Colonic mucosa (tissue), 4 donors: ENCODE results near the gene RPL6. TPM values are rescaled to one million over a fixed set of nuclear protein-coding genes. Genes with fewer than 3 reads are reported as not detected.
"Not testable (repeated sequence)": the region's sequence is repeated elsewhere in the genome, so short reads cannot be mapped to it uniquely, and the experiment has no call there.

Experiments
- DNase-seq: peaks from one replicate; pipeline ENCODE4 v3.0.0-alpha.2; 2020
- H3K27ac ChIP-seq: fragments of 200-600 bp; one replicate; pipeline ENCODE4 v1.8.0; 2021
- H3K27me3 ChIP-seq: fragments of 200-600 bp; one replicate; pipeline ENCODE4 v1.8.0; 2021
- H3K36me3 ChIP-seq: fragments of 200-600 bp; one replicate; pipeline ENCODE4 v1.8.0; 2021
- H3K4me1 ChIP-seq: fragments of 200-600 bp; one replicate; pipeline ENCODE4 v1.8.0; 2021; ENCODE audit warnings: mild to moderate bottlenecking
- H3K4me3 ChIP-seq: fragments of 200-600 bp; one replicate; pipeline ENCODE4 v1.8.0; 2021
- H3K9ac ChIP-seq, 2 donors: one replicate each; pipeline ENCODE4 v1.7.0; 2013; ENCODE audit warnings: control low read depth in 2 of 2, low read depth in 2 of 2, low read length in 2 of 2
- H3K9me3 ChIP-seq: fragments of 200-600 bp; one replicate; pipeline ENCODE4 v1.8.0; 2021
- intact Hi-C: fragments of 100-400 bp; cut with DNase I; formaldehyde crosslinking; loops from one replicate; pipeline ENCODE4 v1.14.1; 2022
- total RNA-seq, 2 donors: library from RNA; stranded (reverse); fragmentation: NEBNext Ultra II Directional in 1 of 2; extraction: Animal tissue kit (Norgen Biotek cat#: 25700) in 1 of 2; gene quantifications; one replicate each; pipeline ENCODE4 v1.2.1, GENCODE V29; 2021
- TF ChIP-seq, protein P1 (sequence below): fragments of 200-600 bp; IDR thresholded peaks from one replicate; pipeline ENCODE4 v1.8.0; 2022; ENCODE audit warnings: antibody characterized with exemption, mild to moderate bottlenecking
- donor health status: healthy.
- donor health status: DM: no; HTN: no; CAD: no.
- donor health status: DM: no; HTN: no; CAD: no.

Gene RPL6
- total RNA-seq: 1,000 to 10,000 TPM in 1 of 2 donors, 100 to 1,000 TPM in 1; 782 to 1,047 TPM

DNA sequence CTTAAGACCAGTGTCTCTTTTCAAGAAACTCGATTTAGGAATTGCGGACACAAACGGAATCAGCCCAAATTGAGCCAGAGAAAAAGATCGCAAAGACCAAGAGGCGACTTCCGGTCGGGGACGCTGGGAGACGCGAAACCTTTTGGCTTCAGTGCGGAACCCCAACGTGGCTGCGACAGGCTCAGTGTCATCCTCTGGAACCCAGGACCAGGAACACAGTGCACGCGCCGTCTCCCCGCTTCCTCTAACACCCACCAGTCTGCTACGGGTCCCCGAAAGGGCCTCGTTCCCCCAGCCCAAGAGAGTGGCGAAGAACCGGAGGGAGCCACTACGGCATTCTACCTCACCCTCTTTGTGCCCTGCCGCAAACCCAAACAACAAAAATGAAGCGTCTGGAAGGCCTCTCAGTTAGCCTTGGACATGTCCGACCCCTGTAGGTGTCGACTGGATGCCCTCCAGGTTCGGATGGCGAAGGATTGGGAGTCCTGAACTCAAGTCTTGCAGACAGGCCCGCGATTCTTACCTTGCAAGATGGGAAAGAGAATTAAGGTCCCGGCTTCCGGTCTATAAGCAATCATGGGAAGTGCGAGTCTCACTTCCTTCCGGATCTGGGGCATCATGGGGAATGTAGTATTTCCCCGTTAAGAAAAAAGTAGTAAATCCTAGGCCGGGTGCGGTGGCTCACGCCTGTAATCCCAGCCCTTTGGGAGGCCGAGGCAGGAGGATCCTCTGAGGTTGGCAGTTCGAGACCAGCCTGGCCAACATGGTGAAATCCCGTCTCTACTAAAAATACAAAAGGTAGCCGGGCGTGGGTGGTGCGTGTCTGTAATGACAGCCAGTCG is at the start of gene RPL6:
Gene RPL6 (minus strand): TSS at position 542 of the 842 bp plus-strand sequence. CDS start 949 bp downstream, outside the sequence.
- TF ChIP-seq, protein P1, sequence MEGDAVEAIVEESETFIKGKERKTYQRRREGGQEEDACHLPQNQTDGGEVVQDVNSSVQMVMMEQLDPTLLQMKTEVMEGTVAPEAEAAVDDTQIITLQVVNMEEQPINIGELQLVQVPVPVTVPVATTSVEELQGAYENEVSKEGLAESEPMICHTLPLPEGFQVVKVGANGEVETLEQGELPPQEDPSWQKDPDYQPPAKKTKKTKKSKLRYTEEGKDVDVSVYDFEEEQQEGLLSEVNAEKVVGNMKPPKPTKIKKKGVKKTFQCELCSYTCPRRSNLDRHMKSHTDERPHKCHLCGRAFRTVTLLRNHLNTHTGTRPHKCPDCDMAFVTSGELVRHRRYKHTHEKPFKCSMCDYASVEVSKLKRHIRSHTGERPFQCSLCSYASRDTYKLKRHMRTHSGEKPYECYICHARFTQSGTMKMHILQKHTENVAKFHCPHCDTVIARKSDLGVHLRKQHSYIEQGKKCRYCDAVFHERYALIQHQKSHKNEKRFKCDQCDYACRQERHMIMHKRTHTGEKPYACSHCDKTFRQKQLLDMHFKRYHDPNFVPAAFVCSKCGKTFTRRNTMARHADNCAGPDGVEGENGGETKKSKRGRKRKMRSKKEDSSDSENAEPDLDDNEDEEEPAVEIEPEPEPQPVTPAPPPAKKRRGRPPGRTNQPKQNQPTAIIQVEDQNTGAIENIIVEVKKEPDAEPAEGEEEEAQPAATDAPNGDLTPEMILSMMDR: no peak
- intact Hi-C loops: no loop called here

DNA sequence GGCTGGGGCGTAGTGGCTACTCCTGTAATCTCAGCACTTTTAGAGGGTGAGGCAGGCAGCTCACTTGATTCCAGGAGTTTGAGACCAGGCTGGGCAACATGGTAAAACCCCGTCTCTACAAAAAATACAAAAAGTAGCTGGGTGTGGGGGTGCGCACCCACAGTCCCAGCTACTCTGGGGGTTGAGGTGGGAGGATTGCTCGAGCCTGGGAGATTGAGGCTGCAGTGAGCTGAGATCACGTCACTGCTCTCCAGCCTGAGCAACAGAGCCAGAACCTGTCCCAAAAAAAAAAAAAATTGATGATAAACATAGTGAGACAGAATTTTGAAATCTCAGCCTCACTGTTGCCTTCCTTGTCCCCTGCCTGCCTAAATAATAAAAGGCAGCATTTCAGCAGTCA is 49.3 kb upstream of the RPL6 start:
- Histone ChIP-seq H3K36me3 (peaks cover 4% of the 10 kb centered on the region), H3K27ac (no peak overlapping the region), H3K4me3 (no peak overlapping the region), H3K9ac (no peak overlapping the region), H3K9me3 (no peaks in the 10 kb centered on the region), H3K27me3 (no peaks in the 10 kb centered on the region), H3K4me1 (no peaks in the 10 kb centered on the region)
- intact Hi-C loops: no loop called here
- TF ChIP-seq, protein P1: no peak
- DNase-seq: no peak

More for the DNA sequence above, at the start of gene RPL6:
- Histone ChIP-seq H3K9ac (peak within 1 kb of the TSS; percentile 82 to 97), H3K4me3 (peak within 1 kb of the TSS; percentile 85), H3K4me1 (no peaks in the 10 kb centered on the region), H3K27ac (peak within 1 kb of the TSS; percentile 86), H3K27me3 (no peaks in the 10 kb centered on the region), H3K9me3 (no peaks in the 10 kb centered on the region), H3K36me3 (peaks cover 11% of the 10 kb centered on the region)
- peak; percentile 87 for DNase-seq

DNA sequence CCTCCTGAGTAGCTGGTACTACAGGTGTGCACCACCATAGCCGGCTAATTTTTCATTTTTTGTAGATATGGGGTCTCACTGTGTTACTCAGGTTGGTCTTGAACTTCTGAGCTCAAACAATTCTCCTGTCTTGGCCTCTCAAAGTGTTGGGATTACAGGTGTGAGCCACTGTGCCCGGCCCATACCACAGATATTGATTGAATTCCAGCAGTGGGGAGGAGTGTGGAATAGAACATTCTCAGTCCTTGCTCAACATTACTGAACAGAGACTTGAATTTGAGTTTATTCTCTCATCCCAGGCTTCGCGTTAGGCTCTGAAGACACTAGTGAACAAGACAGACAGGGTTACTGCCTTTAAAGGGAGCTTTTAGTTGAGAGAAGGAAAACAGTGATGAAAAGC is 48.9 kb upstream of the RPL6 start:
- peaks cover 8% of the 10 kb centered on the region for H3K36me3 ChIP-seq

DNA sequence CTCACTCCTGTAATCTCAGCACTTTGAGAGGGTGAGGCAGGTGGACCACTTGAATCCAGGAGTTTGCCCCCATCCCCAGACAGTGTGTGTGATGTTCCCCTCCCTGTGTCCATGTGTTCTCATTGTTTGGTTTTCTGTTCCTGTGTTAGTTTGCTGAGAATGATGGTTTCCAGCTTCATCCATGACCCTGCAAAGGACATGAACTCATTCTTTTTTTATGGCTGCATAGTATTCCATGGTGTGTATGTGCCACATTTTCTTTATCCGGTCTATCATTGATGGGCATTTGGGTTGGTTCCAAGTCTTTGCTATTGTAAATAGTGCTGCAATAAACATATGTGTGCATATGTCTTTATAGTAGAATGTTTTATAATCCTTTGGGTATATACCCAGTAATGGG is 47.7 kb upstream of the RPL6 start:
- DNase-seq, H3K36me3 ChIP-seq, H3K4me3 ChIP-seq, H3K27me3 ChIP-seq, intact Hi-C loops, H3K9ac ChIP-seq, H3K9me3 ChIP-seq, H3K27ac ChIP-seq, H3K4me1 ChIP-seq: not testable (repeated sequence)

More for the DNA sequence above, 48.9 kb upstream of the RPL6 start:
- TF ChIP-seq, protein P1: no peak
- Histone ChIP-seq H3K4me1 (no peaks in the 10 kb centered on the region), H3K27ac (no peak overlapping the region), H3K4me3 (no peak overlapping the region), H3K27me3 (no peaks in the 10 kb centered on the region), H3K9me3 (no peaks in the 10 kb centered on the region), H3K9ac (no peak overlapping the region)
- DNase-seq: no peak
- intact Hi-C loops: no loop called here

DNA sequence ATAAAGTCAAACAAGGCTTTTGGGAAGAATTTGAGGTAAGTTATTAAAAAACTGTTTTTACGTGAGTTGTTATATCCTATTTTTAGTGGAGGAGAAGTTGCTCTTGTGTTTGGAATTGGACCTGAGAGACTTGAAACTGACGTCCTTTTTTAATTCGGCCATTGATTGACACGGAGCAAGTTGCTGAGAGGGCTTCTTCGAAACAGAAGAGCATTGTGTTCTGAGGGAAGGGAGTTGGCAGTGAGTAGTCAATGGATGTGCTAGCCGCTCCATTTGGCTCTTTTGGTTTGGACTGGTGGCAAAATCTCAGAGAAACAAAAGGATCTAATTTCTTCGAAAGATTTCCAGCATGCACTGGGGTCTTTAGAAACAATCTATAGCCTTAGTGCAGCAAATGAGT is 46.6 kb upstream of the RPL6 start:
- H3K36me3 ChIP-seq: peaks cover 10% of the 10 kb centered on the region

More for the DNA sequence above, 46.6 kb upstream of the RPL6 start:
- no peak for DNase-seq
- intact Hi-C loops: no loop called here
- TF ChIP-seq, protein P1: no peak
- Histone ChIP-seq H3K9ac (no peak overlapping the region), H3K4me1 (no peaks in the 10 kb centered on the region), H3K4me3 (no peak overlapping the region), H3K27ac (no peak overlapping the region), H3K27me3 (no peaks in the 10 kb centered on the region), H3K9me3 (no peaks in the 10 kb centered on the region)
